GM18909 (cell line): ENCODE results near the gene RNASET2.

ENCODE experiments used
- ATAC-seq: cut with Tn5 transposase; IDR thresholded peaks from one replicate; pipeline ENCODE4 v1.9.1; 2021; ENCODE audit warnings: mild to moderate bottlenecking; ENCODE audit not compliant: unreplicated experiment, poor library complexity

RNASET2 gene

DNA sequence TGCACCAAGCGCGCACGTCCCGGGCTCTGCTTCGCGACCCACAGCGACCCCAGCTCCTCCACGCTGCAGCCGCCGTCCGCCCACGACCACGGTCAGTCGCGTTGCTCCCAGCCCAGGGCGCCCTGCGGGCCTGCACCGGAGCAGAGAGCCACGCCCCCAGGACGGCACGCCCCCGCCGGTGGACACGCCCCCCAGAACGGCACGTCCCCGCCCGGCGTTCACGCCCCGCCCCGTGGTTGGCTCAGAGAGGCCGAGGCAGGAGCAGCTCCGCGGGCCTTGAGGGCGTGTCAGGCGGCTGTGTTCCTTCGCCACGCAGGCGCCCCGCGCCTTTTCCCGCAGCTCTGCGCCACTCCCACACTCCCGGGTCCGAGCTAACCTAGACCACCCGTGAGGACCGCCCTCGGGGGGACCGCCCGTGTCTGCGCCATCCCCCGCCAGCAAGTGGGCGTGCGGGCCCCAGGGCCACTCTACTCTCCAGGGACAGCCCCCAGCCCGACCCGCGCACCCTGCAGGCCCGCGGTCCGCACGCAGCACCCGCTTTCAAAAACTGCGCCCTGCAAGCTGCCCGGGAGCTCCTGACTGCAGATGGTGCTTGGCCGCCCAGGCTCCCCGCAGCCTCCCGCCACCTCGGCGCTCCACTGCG lies at the start of gene RNASET2:
Gene RNASET2 (minus strand): TSS at position 107 of the 643 bp plus-strand sequence. CDS start 368 bp downstream, outside the sequence.
- peak; percentile 68 for ATAC-seq

GRCh38 chr6:167005350-167006159 lies 49.2 kb upstream of the RNASET2 start:
- no peak for ATAC-seq

GRCh38 chr6:167000759-167001158 lies 44.4 kb upstream of the RNASET2 start:
- no peak for ATAC-seq

DNA sequence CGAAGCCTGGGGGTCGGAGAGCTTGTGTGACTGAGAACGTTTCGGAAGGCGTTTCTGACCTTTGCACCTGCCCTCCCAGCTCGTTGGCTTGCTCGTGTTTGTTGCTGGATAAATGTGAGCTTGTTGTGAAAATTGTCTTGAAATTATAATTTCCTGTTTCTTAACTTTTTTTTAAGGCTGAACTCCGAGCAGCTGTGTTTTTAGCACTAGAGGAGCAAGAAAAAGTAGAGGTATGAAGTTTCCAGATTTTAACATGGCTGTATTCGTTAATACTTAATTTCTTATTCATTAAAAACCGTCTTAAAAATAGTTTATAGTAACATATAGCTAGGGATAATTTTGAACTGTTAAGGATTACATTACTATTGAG lies 43.5 kb upstream of the RNASET2 start:
- no peak for ATAC-seq

DNA sequence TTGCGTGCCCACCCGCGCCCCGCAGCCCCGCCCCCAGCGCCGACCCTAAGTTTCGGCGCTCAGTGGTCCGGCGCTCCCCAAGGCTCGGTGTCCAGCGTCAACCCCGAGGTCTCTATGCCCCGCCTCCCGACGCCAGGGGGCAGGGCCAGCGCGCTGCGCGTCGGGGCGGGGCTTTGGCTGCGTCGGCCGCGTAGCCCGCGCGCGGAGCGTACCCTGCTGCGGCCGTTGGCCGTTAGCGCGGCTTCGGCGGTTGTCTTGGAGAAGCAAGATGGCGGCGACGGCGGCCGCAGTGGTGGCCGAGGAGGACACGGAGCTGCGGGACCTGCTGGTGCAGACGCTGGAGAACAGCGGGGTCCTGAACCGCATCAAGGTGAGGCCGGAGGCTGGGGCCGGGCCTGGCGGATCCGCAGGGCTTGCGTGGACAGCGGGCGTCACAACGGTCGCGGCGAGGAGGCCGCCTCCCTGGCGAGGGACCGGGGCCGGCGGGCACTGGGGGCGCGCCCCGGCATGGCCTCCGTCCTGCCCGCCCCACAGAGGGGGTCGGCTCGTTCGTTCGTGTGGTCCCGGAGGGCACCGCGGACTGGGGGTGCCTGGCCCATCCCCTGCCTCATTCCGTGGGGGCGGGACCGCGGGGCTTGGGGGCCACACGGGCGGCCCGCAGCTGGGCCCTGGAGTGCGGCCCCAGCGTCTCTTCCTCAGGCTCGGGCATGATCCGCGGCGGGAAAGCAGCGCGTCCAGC lies 43.0 kb upstream of the RNASET2 start, which contains the start of gene CEP43:
Gene CEP43 (plus strand): TSS at position 253 of the 739 bp plus-strand sequence. CDS start 16 bp downstream, at position 269.
- peak; percentile 91 for ATAC-seq

DNA sequence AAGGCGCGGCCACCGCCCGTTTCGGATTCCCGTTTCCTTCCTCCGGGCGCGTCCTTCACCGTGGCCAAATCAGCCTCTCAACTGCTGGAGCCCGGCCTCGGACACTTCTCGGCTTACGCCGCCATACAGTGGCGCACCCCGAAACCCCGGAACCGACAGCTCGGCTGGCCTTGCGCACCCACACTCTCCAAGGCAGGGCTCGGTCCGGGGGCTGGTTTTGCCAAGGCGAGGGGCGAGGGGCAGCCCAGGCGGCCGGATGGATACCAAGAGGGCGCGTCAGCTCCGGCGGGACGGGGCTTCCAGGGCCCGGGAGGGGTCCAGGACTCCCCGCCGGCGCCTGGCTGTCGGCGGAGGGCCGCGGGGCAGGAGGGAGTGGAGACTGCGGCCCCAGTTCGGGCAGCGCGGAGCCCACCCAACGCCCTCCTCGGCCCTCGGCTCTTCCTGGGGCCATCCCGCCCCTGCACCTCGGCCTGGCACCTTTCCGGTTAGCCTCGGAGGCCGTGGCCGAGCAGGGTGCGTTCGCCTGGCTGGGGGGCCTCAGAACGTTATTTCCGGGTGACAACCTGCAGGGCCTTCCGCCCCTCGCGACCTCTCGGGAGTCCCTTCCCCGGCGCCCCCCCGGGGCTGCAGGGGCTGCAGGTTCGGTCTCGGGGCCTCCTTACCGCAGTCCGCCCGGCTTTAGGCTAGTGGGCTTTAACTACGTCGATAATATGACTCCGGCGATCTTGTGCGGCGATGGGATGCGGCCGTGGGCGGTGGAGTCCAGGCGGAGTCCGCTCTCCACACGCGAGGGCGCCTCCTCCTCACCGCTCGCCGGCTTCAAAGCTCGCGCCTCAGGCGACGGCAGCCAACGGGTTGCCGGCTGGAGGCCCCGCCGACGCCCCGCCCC lies 42.1 kb upstream of the RNASET2 start:
- peak; percentile 15 for ATAC-seq

GRCh38 chr6:166997768-166998255 lies 41.5 kb upstream of the RNASET2 start:
- ATAC-seq, result peak; percentile 32

DNA sequence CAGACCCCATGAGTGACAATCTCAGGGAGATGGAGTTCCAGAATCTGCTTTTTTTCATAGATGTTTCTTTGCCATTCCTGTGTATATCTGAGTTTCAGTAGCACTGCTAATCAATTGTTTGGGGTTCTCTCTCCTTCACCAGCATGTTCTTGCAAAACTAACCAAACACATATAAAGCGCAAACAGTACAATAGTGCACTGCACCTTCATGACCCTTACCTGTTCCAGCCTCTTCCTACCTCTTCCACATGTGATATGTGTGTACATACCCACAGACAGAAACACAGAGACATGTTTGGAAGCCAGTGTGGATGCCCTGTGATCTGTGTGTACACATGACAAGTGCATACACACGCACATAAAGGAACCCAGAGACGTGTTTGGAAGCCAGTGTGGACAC lies 41.0 kb upstream of the RNASET2 start:
- no peak for ATAC-seq

- no peak for ATAC-seq
Observed at GRCh38 chr6:166996406-166996805, 40.1 kb upstream of the RNASET2 start.

DNA sequence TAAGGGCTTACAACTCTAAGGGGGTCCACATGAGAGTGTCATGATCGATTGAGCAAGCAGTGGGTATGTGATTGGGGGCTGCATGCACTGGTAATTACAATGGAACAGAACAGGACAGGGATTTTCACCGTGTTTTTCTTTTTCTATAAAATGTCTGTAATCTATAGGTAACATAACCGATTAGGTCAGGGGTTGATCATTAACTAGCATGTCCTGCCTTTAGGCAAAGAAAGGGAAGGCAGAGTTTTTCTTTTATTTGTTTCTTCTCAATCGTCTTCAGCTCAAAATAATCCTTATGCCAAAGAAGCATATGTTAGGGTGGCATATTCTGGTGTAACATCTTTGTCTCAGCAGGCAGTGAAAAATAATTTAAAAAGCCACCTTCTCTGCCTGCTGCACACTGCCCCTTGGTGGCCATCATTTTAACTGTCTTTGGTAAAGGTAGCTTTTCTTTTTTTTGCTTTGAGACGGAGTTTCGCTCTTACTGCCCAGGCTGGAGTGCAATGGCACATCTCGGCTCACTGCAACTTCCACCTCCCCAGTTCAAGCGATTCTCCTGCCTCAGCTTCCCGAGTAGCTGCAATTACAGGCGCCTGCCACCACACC lies 33.2 kb upstream of the RNASET2 start:
- peak; percentile 77 for ATAC-seq

DNA sequence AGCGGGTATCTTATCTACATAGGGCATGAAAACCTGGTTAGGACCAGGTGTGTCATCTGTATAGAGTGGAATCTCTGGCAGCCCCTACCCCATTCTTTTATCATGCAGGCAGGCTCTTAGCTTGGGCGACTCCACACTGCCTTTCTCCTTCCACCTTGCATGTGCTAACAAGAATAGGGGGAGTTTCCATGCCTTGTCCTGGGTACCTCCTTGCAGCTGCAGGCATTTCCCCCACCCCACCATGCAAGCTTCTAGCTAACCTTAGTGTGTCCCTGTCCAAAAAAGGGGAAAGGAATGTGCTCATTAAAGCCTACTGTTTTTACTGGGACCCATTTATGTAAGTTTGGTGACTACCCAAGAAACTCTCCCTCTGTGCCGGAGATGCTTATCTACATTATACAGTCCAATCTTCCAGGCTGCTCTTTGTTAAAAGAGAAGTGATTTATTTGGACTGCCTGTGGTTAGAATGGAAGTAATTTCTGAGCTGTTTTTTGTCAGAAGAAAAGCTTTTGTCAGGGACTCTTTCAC lies 32.4 kb upstream of the RNASET2 start:
- ATAC-seq, result no peak

- ATAC-seq, result no peak
Observed at GRCh38 chr6:166987930-166988329, 31.6 kb upstream of the RNASET2 start.

GRCh38 chr6:166987448-166987847 lies 31.1 kb upstream of the RNASET2 start:
- ATAC-seq, result no peak

GRCh38 chr6:166980738-166981137 lies 24.4 kb upstream of the RNASET2 start:
- ATAC-seq, result no peak

DNA sequence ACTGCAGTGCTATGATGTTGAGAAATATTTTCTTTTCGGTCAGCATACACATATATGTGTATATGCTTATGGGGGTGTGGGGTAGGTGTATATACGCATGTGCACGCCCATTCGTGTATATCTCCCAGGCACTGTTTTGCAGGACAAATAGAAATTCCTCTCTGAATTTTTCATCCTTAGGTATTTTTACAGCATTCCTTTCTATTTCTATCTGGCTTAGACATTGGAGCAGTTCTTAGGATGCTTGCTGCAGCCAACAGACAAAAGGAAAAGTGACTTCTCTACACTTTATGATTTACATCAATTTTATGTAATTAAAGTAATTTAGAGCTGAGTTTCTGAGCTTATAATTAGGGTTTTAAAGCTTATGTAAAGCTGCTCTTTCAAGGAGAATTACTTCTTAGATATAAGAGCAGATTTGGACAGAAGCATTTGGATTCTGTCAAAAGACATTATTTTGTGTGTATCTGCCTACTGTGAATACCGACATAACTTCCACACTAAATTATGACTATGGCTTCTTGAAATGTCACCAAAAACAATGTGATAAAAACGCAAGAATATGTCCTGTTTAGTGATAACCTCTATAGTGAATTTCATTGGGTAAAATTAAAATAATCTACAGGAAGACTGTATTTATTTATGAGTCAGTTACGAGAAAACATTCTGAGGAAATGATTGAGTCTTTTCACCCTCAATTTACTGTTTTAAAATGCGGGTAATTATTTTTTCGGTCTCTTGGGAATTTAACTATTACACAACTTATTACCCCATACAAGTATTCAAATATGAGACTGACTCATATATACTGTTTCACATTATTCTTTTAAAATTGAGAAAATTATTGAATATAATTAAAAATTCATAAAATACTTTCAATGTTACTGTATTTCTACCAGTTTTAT lies 21.5 kb upstream of the RNASET2 start:
- no peak for ATAC-seq

DNA sequence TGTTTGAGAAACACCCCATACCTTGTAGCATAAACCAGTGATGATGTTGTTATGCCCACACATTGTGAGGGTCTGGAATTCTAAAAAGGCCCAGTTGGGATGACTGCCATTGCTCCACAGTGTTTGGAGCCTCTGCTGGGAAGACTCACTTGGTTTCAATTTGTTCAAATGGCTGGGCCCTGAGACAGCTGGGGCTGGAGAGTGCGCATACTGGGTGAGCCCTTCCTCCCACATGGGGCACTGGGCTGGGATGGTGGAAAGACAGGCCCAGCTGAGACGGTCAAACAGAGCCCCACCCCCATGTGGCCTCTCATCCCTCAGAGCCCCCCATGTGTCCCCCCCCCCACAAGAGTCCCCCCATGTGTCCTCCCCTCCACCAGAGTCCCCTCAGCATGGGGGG lies 20.3 kb upstream of the RNASET2 start:
- ATAC-seq, result no peak

GRCh38 chr6:166972101-166972500 lies 15.8 kb upstream of the RNASET2 start:
- no peak for ATAC-seq

GRCh38 chr6:166971271-166971670 lies 14.9 kb upstream of the RNASET2 start:
- no peak for ATAC-seq
